UCSD-AML1 (cell line): ENCODE data around the gene OTUD3.

Experiments
- DNase-seq: peaks from one replicate; lab custom pipeline; 2025; ENCODE audit not compliant: unreplicated experiment; lab: John Stamatoyannopoulos, UW

OTUD3 gene

GRCh38 chr1:19946971-19947370, 64.8 kb downstream of the OTUD3 start:
- no peak for DNase-seq

GRCh38 chr1:19949016-19949415, 66.8 kb downstream of the OTUD3 start:
- DNase-seq, result no peak

- DNase-seq, result no peak
These were observed 71.9 kb downstream of the OTUD3 start for GRCh38 chr1:19954059-19954458.

GRCh38 chr1:19955534-19956170, 73.5 kb downstream of the OTUD3 start:
- DNase-seq, result no peak

- DNase-seq, result no peak
These were observed 75.6 kb downstream of the OTUD3 start for GRCh38 chr1:19957779-19958178.

- DNase-seq, result no peak
These were observed 78.4 kb downstream of the OTUD3 start for GRCh38 chr1:19960591-19960990.
